Gastrocnemius medialis (tissue), 4 donors: ENCODE measurements around the gene NRG3.

ENCODE experiments used
- POLR2A ChIP-seq, 2 donors: fragments of 450-650 bp; IDR thresholded peaks; one replicate each; pipeline ENCODE4 v1.6.1; 2017; ENCODE audit warnings: antibody characterized with exemption in 2 of 2, mild to moderate bottlenecking in 2 of 2, moderate library complexity in 2 of 2
- TF ChIP-seq, protein P1 (sequence below), 5 experiments: fragments of 450-650 bp in 3 of 5; fragments of 200-600 bp in 2 of 5; sonication (generic) in 2 of 5; IDR thresholded peaks in 4 of 5; conservative IDR thresholded peaks in 1 of 5; 1 replicate in 4 of 5; 2 replicates in 1 of 5; pipeline ENCODE4 v1.5.1; 2016 to 2019; ENCODE audit warnings: antibody characterized with exemption in 5 of 5, mild to moderate bottlenecking in 3 of 5, moderate library complexity in 3 of 5

DNA sequence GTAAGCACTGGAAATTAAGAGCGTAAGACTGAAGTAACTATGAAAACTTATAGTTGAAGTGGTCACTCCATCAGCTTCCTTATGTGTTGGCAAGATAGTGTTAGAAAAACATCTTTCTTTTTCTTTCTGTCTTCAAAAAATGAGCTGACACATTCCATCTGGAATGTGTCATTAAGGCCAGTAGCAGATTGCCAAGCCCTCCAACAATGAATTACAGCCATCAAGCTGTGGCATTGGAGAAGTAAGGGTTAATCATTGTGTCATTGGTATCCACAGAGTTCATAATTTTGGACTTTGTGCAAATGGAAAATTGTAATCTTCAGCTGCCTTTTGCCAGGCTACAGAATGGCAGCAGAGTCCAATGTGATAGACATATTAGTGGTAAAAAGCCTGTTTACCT, 926.3 kb downstream of the NRG3 start:
- TF ChIP-seq, protein P1, sequence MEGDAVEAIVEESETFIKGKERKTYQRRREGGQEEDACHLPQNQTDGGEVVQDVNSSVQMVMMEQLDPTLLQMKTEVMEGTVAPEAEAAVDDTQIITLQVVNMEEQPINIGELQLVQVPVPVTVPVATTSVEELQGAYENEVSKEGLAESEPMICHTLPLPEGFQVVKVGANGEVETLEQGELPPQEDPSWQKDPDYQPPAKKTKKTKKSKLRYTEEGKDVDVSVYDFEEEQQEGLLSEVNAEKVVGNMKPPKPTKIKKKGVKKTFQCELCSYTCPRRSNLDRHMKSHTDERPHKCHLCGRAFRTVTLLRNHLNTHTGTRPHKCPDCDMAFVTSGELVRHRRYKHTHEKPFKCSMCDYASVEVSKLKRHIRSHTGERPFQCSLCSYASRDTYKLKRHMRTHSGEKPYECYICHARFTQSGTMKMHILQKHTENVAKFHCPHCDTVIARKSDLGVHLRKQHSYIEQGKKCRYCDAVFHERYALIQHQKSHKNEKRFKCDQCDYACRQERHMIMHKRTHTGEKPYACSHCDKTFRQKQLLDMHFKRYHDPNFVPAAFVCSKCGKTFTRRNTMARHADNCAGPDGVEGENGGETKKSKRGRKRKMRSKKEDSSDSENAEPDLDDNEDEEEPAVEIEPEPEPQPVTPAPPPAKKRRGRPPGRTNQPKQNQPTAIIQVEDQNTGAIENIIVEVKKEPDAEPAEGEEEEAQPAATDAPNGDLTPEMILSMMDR (IDR thresholded peaks at IDR 0.05 in 4 of 5, conservative IDR thresholded peaks at IDR 0.05 in 1 of 5) = no peak
- no peak for TF ChIP-seq POLR2A (IDR thresholded peaks at IDR 0.05)
